ENCODE measurements around the gene FBN3.
"Not testable (repeated sequence)": the region's sequence is repeated elsewhere in the genome, so short reads cannot be mapped to it uniquely, and the experiment has no call there.

Gene FBN3

GRCh38 chr19:8149261-8150094 is at the start of gene FBN3:
TSS of gene FBN3 (minus strand) at chr19:8149592. CDS start at chr19:8147480, 2,112 bp downstream.
- DNase-seq (ENCODE audit: low read depth, low spot score): no peak

- DNase-seq (ENCODE audit: low read depth, low spot score): no peak
These were observed 47.0 kb upstream of the FBN3 start for GRCh38 chr19:8196271-8196927.

GRCh38 chr19:8194528-8195267 is 45.3 kb upstream of the FBN3 start:
- no peak for DNase-seq (ENCODE audit: low read depth, low spot score)

DNA sequence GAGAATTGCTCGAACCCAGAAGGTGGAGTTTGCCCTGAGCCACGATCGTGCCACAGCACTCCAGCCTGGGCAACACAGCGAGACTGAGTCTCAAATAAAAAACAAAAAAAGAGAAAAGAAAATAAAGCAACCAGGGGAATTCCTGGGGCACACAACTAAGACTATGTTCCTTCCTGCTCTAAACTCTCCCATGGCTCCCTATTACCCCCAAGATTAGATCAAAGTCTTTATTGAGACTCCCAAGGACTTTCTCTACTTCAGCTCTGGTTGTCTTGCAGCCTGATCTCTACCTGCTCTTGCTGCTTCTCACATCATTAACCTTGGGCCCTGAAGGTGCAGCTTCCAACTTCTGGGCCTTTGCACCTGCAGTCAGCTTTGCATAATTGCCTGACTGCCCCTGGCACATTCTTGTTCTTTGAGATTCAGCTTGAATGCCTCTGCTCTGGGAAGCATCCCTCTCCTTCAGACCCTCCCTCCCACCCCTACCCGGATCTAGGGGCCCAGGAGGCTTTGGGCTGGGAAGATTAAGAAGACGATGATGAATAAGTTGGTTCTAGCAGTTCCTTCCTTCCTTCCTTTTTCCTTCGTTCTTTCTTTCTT is 42.9 kb upstream of the FBN3 start:
- no peak for DNase-seq (ENCODE audit: low read depth, low spot score)

DNA sequence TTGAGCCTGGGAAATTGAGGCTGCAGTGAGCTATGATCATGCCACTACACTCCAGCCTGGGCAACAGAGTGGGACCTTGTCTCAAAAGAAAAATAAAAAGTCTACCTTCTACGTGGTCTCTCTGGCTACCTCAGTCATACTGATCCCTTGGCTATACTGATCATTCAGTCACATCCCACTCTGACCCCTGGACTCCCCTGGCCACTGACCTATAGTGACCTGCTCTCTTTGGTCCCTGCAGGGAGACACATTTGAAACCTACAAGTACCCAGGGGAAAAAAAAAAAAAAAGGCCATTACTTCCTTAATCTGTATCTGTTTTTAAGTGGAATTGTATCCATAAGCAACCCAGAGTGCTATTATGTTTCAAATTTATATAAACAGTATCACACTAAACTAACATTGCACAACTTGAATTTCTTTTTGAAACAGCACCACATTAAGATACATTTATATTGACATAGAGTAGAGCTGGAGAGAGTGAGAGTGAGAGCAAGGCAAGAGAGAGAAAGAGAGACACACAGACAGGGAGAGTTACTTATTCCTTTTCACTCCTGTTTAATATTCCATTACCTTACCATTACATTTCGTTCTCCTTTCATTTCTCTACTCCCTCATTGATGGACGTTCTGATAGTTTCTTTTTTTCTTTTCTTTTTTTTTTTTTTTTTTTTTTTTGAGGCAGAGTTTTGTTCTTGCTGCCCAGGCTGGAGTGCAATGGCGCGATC is 36.1 kb upstream of the FBN3 start:
- no peak for DNase-seq (ENCODE audit: low read depth, low spot score)

- DNase-seq (ENCODE audit: low read depth, low spot score): no peak
These were observed 34.9 kb upstream of the FBN3 start for GRCh38 chr19:8184274-8184673.

DNA sequence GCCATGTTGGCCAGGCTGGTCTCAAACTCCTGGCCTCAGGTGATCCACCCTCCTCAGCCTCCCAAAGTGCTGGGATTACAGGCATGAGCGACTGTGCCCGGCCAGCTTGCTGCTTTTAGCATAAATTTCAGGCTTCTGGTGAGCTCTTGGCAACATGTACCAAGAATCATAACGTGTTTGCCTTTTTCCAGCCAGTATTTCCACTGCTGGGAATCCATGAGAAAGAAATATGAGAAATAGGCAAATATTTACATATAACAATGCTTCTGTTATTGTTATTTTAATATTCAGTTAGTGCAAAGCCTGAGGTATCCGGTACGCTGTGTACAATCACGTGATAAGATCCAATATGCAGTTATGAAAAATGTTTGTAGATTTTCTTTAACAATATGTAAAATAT is 30.6 kb upstream of the FBN3 start:
- DNase-seq (ENCODE audit: low read depth, low spot score): no peak

DNA sequence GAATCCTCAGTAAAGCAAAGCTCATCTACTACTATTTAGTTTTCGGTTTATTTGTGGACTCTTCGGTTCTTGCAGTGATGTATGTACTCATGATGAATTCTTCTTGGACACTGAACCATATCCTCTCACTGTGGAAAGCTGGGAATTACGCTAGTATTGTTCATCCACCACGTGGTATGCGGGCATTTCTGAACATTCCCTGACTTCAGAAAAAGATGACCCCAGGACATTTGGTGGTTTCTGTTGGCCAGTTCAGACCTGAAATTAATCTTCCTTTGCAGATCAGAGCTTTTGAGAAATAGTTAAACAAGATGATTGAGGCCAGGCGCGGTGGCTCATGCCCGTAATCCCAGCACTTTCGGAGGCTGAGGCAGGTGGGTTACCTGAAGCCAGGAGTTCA is 25.3 kb upstream of the FBN3 start:
- DNase-seq (ENCODE audit: low read depth, low spot score): peak; percentile 24

GRCh38 chr19:8168537-8168936 is 19.1 kb upstream of the FBN3 start:
- no peak for DNase-seq (ENCODE audit: low read depth, low spot score)

GRCh38 chr19:8167985-8168384 is 18.6 kb upstream of the FBN3 start:
- no peak for DNase-seq (ENCODE audit: low read depth, low spot score)

GRCh38 chr19:8163759-8164158 is 14.4 kb upstream of the FBN3 start:
- DNase-seq (ENCODE audit: low read depth, low spot score): no peak

GRCh38 chr19:8161135-8161646 is 11.8 kb upstream of the FBN3 start:
- no peak for DNase-seq (ENCODE audit: low read depth, low spot score)

DNA sequence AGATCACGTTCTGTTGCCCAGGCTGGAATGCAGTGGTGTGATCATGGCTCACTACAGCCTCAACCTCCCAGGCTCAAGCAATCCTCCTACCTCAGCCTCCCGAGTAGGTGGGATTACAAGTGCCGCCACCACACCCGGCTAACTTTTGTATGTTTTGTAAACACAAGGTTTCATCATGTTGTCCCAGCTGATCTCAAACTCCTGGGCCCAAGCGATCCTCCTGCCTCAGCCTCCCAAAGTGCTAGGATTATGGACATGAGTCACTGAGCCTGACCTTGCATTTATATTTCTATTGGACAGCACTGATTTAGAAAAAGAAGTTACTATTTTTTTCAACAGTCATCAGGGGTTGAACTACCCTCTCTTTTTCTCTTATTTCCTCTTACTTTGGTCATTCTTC is 9.9 kb upstream of the FBN3 start:
- not testable (repeated sequence) for DNase-seq (ENCODE audit: low read depth, low spot score)

DNA sequence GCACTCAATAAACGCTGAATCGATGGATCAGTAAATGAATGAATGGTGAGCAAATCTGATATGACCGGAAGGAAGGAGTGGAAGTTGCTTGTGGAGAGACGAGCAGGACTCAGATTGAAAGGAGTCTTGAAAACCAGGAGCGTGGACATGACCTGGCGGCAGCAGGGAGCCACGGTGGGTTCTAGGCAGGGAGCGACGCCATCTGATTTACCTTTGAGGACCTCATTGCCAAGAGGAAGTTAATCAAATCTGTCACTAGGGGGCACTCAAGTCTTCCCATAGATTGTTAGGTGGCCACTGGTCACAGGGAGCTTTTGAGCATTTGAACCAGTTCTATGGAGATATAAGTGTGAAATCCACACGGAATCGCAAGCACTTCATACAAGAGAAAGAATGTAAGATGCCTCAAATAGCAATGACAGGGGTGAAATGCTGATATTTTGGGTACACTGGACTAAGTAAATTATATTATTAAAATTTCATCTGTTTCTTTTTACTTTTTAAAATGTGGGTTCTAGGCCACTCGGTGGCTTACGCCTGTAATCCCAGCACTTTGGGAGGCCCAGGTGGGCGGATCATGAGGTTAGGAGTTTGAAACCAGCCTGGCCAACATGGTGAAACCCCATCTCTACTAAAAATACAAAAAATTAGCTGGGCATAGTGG is 9.2 kb upstream of the FBN3 start:
- peak; percentile 85 for DNase-seq (ENCODE audit: low read depth, low spot score)

- no peak for DNase-seq (ENCODE audit: low read depth, low spot score)
These were observed 5.9 kb upstream of the FBN3 start for GRCh38 chr19:8155318-8155717.

- DNase-seq (ENCODE audit: low read depth, low spot score): not testable (repeated sequence)
These were observed 4.6 kb upstream of the FBN3 start for GRCh38 chr19:8154014-8154413.

DNA sequence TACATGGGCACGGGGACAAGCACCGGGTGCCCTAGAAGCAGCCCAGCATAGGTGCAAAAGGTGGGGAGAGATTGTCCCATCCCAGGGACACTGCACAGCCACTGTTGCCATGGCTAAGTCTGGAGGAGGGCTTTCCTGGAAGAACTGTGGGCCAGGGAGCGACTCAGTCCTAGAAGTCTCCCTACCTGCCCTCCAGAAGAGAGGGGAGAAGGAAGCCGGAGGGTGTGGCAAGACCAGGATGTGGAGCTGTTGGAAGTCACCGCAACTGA is 2.3 kb upstream of the FBN3 start:
- DNase-seq (ENCODE audit: low read depth, low spot score): no peak

GRCh38 chr19:8150998-8151766 is 1.8 kb upstream of the FBN3 start:
- DNase-seq (ENCODE audit: low read depth, low spot score): no peak

DNA sequence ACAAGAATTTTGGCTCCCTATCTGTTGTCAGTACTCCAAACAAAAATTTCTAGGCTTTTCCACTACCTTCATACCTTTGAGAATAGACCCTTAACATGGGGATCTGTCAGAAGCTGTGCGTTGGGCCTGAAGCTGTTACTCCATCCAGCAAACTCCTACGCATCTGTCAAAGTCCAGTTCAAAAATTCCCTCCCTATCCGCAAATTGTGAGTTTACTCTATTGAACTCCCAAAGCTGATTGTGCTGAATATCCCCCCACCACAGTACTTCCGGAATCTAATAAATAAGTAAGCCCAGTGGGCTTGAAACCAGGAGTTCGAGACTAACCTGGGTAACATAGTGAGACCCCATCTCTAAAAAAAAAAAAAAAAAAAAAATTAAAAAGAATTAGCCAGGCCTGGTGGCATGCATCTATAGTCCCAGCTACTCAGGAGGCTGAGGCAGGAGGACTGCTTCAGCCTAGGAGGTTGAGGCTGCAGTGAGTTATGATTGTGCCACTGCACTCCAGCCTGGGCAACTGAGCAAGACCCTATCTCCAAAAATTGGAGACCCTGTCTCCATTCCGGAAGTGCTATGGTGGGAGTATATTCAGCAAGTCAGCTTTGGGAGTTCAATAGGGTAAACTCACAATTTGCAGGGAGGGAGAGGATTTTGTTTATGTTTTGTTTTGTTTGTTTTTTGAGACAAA is 930 bp upstream of the FBN3 start:
- DNase-seq (ENCODE audit: low read depth, low spot score): no peak

Measured in astrocyte of the hippocampus (primary cell).